WTC11 (cell line): ENCODE results near the gene GREM1. TPM values are rescaled to one million over a fixed set of nuclear protein-coding genes. Genes with fewer than 3 reads are reported as not detected.

Experiments used
- ATAC-seq: fragments of 200-7000 bp; cut with Tn5 transposase; 2 replicates; pipeline ENCODE4 v1.10.0; 2021; ENCODE audit warnings: mild to moderate bottlenecking, moderate library complexity
- CTCF ChIA-PET: fragments of 300-600 bp; sonication (Branson Sonifier 250); formaldehyde crosslinking; loops from one replicate; lab custom pipeline; 2021; ENCODE audit warnings: antibody characterized with exemption; lab: Charles Lee
- POLR2A ChIA-PET: fragments of 350-600 bp; sonication (Branson Sonifier 250); formaldehyde crosslinking; loops from one replicate; lab custom pipeline; 2021; ENCODE audit warnings: antibody characterized with exemption; lab: Charles Lee
- DNase-seq: peaks from one replicate; pipeline ENCODE4 v3.0.0; 2021; ENCODE audit warnings: low spot score
- H3K27ac Mint-ChIP-seq: 2 replicates; pipeline ENCODE4 v1.8.0; 2021; ENCODE audit warnings: mixed read lengths
- H3K27me3 Mint-ChIP-seq: 2 replicates; pipeline ENCODE4 v1.8.0; 2021; ENCODE audit warnings: low read depth, mild to moderate bottlenecking, moderate library complexity, mixed read lengths
- H3K36me3 Mint-ChIP-seq: 2 replicates; pipeline ENCODE4 v1.8.0; 2021; ENCODE audit warnings: mixed read lengths
- H3K4me1 Mint-ChIP-seq: 2 replicates; pipeline ENCODE4 v1.8.0; 2022; ENCODE audit warnings: mixed read lengths
- H3K4me3 Mint-ChIP-seq: 2 replicates; pipeline ENCODE4 v1.8.0; 2021; ENCODE audit warnings: mild to moderate bottlenecking, moderate library complexity, mixed read lengths
- H3K9me3 Mint-ChIP-seq: 2 replicates; pipeline ENCODE4 v1.8.0; 2021; ENCODE audit warnings: mixed read lengths
- CBFB ChIP-seq: sonication (generic); formaldehyde crosslinking; IDR thresholded peaks from 2 replicates; pipeline ENCODE4 v1.8.1; 2022; ENCODE audit warnings: mild to moderate bottlenecking, low read depth, missing genetic modification reagents
- ETV6 ChIP-seq: sonication (generic); formaldehyde crosslinking; IDR thresholded peaks from 2 replicates; pipeline ENCODE4 v1.8.1; 2022; ENCODE audit warnings: mild to moderate bottlenecking, missing genetic modification reagents
- IRF2 ChIP-seq: sonication (generic); formaldehyde crosslinking; IDR thresholded peaks from 2 replicates; pipeline ENCODE4 v1.8.0; 2022; ENCODE audit warnings: low read depth, missing genetic modification reagents, borderline replicate concordance
- JUN ChIP-seq: sonication (generic); formaldehyde crosslinking; IDR thresholded peaks from 2 replicates; pipeline ENCODE4 v1.8.0; 2023; ENCODE audit warnings: mild to moderate bottlenecking, missing genetic modification reagents
- PRRX2 ChIP-seq: fragments of 250-450 bp; sonication (Bioruptor Pico); IDR thresholded peaks from 2 replicates; pipeline ENCODE4 v1.8.0; 2021; ENCODE audit warnings: mild to moderate bottlenecking
- SMAD4 ChIP-seq: sonication (generic); formaldehyde crosslinking; IDR thresholded peaks from 2 replicates; pipeline ENCODE4 v1.8.0; 2022; ENCODE audit warnings: mild to moderate bottlenecking, missing genetic modification reagents
- TEAD1 ChIP-seq: sonication (generic); formaldehyde crosslinking; IDR thresholded peaks from 2 replicates; pipeline ENCODE4 v1.8.0; 2022; ENCODE audit warnings: mild to moderate bottlenecking, missing genetic modification reagents
- ZNF121 ChIP-seq: sonication (generic); formaldehyde crosslinking; IDR thresholded peaks from 2 replicates; pipeline ENCODE4 v1.8.0; 2023; ENCODE audit warnings: missing genetic modification reagents
- ZNF416 ChIP-seq: fragments of 250-450 bp; sonication (Bioruptor Pico); IDR thresholded peaks from 2 replicates; pipeline ENCODE4 v1.9.0; 2021; ENCODE audit warnings: mild to moderate bottlenecking, inconsistent platforms
- ZNF671 ChIP-seq: fragments of 250-450 bp; sonication (Bioruptor Pico); IDR thresholded peaks from 2 replicates; pipeline ENCODE4 v1.8.0; 2021; ENCODE audit warnings: mild to moderate bottlenecking
- total RNA-seq: library from RNA; stranded (reverse); gene quantifications from 3 replicates; pipeline ENCODE4 v1.2.3, GENCODE V29; 2021
- TF ChIP-seq, protein P1 (sequence below): sonication (generic); formaldehyde crosslinking; IDR thresholded peaks from 2 replicates; pipeline ENCODE4 v1.8.0; 2023; ENCODE audit warnings: mild to moderate bottlenecking, missing genetic modification reagents
- TF ChIP-seq, protein P2 (sequence below): sonication (generic); formaldehyde crosslinking; IDR thresholded peaks from 2 replicates; pipeline ENCODE4 v1.8.1; 2022; ENCODE audit warnings: low read depth, missing genetic modification reagents, borderline replicate concordance
- TF ChIP-seq, protein P3 (sequence below): sonication (generic); formaldehyde crosslinking; IDR thresholded peaks from 2 replicates; pipeline ENCODE4 v1.8.0; 2023; ENCODE audit warnings: missing genetic modification reagents
- TF ChIP-seq, protein P4 (sequence below): sonication (generic); formaldehyde crosslinking; IDR thresholded peaks from 2 replicates; pipeline ENCODE4 v1.8.0; 2022; ENCODE audit warnings: mild to moderate bottlenecking, missing genetic modification reagents
- TF ChIP-seq, protein P5 (sequence below): sonication (generic); formaldehyde crosslinking; IDR thresholded peaks from 2 replicates; pipeline ENCODE4 v1.8.1; 2023; ENCODE audit warnings: mild to moderate bottlenecking, missing genetic modification reagents, moderate library complexity
- TF ChIP-seq, protein P6 (sequence below): sonication (generic); formaldehyde crosslinking; IDR thresholded peaks from 2 replicates; pipeline ENCODE4 v1.8.1; 2023; ENCODE audit warnings: mild to moderate bottlenecking, moderate library complexity, missing genetic modification reagents

Gene GREM1
- total RNA-seq, 1 experiment from 2014 or later = 0.59 TPM

DNA sequence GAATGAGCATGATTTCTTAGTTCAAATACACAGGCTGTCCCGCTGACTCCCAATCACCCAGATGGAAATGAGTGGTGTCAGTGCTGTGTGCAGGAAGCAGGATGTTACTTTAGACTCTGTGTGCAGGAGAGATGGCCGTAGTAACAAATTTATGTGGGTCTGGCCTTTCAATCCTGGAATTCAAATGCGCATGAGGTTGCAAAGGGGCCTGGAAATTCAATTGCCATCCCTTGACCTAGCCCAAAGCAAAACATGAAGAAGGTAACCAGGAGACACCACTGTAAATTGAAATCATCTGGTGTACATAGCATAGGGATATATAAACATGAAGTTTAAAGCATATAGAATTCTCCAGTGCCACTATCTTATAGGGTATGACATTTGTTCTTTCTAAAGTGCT lies 33.2 kb downstream of the GREM1 start (continued):
- TF ChIP-seq, protein P1, sequence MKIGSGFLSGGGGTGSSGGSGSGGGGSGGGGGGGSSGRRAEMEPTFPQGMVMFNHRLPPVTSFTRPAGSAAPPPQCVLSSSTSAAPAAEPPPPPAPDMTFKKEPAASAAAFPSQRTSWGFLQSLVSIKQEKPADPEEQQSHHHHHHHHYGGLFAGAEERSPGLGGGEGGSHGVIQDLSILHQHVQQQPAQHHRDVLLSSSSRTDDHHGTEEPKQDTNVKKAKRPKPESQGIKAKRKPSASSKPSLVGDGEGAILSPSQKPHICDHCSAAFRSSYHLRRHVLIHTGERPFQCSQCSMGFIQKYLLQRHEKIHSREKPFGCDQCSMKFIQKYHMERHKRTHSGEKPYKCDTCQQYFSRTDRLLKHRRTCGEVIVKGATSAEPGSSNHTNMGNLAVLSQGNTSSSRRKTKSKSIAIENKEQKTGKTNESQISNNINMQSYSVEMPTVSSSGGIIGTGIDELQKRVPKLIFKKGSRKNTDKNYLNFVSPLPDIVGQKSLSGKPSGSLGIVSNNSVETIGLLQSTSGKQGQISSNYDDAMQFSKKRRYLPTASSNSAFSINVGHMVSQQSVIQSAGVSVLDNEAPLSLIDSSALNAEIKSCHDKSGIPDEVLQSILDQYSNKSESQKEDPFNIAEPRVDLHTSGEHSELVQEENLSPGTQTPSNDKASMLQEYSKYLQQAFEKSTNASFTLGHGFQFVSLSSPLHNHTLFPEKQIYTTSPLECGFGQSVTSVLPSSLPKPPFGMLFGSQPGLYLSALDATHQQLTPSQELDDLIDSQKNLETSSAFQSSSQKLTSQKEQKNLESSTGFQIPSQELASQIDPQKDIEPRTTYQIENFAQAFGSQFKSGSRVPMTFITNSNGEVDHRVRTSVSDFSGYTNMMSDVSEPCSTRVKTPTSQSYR (CRISPR knock-in tag) = no peak
- TF ChIP-seq SMAD4 = no peak
- TF ChIP-seq, protein P2, sequence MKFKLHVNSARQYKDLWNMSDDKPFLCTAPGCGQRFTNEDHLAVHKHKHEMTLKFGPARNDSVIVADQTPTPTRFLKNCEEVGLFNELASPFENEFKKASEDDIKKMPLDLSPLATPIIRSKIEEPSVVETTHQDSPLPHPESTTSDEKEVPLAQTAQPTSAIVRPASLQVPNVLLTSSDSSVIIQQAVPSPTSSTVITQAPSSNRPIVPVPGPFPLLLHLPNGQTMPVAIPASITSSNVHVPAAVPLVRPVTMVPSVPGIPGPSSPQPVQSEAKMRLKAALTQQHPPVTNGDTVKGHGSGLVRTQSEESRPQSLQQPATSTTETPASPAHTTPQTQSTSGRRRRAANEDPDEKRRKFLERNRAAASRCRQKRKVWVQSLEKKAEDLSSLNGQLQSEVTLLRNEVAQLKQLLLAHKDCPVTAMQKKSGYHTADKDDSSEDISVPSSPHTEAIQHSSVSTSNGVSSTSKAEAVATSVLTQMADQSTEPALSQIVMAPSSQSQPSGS = no peak
- no peak for TF ChIP-seq ZNF121
- TF ChIP-seq ETV6 (CRISPR knock-in tag) = no peak

DNA sequence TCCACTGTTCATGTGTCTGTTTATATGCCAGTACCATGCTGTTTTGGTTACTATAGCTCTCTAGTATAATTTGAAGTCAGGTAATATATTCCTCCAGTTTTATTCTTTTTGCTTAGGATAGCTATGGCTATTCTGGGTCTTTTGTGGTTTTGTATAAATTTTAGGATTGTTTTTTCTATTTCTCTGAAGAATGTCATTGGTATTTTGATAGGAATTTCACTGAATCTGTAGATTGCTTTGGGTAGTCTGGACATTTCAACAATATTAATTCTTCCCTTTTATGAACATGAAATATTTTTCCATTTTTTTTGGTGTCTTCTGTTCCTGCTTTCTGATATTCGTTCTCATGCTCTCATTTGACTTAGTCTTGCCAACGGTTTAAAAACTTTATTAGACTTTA lies 39.6 kb downstream of the GREM1 start:
- Mint-ChIP-seq H3K27ac (no peak overlapping the region), H3K27me3 (no peaks in the 10 kb centered on the region), H3K36me3 (no peaks in the 10 kb centered on the region), H3K9me3 (no peaks in the 10 kb centered on the region), H3K4me1 (no peaks in the 10 kb centered on the region), H3K4me3 (no peak overlapping the region)
- CTCF ChIA-PET = interaction anchor here (1.3 kb wide), 1 partner anchor 12 kb away, joined by 3 read pairs; no protein-coding TSS in a partner anchor
- DNase-seq (no peak), ATAC-seq (no peak)
- TF ChIP-seq TEAD1 (CRISPR knock-in tag) (no peak), CBFB (CRISPR knock-in tag) (no peak), ZNF416 (CRISPR knock-in tag) (no peak), IRF2 (no peak), ZNF671 (CRISPR knock-in tag) (no peak), PRRX2 (CRISPR knock-in tag) (no peak), JUN (CRISPR knock-in tag) (no peak)
- TF ChIP-seq, protein P3, sequence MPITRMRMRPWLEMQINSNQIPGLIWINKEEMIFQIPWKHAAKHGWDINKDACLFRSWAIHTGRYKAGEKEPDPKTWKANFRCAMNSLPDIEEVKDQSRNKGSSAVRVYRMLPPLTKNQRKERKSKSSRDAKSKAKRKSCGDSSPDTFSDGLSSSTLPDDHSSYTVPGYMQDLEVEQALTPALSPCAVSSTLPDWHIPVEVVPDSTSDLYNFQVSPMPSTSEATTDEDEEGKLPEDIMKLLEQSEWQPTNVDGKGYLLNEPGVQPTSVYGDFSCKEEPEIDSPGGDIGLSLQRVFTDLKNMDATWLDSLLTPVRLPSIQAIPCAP (CRISPR knock-in tag) = no peak
- TF ChIP-seq, protein P4, sequence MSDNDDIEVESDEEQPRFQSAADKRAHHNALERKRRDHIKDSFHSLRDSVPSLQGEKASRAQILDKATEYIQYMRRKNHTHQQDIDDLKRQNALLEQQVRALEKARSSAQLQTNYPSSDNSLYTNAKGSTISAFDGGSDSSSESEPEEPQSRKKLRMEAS (CRISPR knock-in tag) = no peak
- TF ChIP-seq, protein P5, sequence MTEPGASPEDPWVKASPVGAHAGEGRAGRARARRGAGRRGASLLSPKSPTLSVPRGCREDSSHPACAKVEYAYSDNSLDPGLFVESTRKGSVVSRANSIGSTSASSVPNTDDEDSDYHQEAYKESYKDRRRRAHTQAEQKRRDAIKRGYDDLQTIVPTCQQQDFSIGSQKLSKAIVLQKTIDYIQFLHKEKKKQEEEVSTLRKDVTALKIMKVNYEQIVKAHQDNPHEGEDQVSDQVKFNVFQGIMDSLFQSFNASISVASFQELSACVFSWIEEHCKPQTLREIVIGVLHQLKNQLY (CRISPR knock-in tag) = no peak
- POLR2A ChIA-PET = no interaction called here

DNA sequence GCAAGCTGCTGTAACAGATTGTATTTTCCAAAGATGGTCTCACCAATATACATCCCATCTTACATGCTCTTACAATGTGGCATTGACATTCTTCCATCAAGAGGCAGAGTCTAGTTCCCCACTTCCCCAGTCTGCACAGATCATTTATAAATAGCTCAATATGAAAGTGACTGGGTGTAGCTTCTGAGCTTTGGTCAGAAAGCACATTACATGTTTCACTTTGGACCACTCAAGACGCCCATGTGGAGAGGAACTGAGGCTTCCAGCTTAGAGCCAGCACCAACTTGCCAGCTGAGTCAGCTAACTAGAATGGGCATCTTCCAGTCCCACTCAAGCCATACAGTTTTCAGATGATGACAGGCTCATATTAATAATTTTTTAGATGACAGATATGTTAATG lies 45.5 kb downstream of the GREM1 start:
- Mint-ChIP-seq H3K4me1 (no peaks in the 10 kb centered on the region), H3K27ac (no peak overlapping the region), H3K36me3 (no peaks in the 10 kb centered on the region), H3K4me3 (no peak overlapping the region), H3K27me3 (no peaks in the 10 kb centered on the region), H3K9me3 (no peaks in the 10 kb centered on the region)
- CTCF ChIA-PET = no interaction called here
- ATAC-seq (no peak), DNase-seq (no peak)
- POLR2A ChIA-PET = no interaction called here
- TF ChIP-seq, protein P6, sequence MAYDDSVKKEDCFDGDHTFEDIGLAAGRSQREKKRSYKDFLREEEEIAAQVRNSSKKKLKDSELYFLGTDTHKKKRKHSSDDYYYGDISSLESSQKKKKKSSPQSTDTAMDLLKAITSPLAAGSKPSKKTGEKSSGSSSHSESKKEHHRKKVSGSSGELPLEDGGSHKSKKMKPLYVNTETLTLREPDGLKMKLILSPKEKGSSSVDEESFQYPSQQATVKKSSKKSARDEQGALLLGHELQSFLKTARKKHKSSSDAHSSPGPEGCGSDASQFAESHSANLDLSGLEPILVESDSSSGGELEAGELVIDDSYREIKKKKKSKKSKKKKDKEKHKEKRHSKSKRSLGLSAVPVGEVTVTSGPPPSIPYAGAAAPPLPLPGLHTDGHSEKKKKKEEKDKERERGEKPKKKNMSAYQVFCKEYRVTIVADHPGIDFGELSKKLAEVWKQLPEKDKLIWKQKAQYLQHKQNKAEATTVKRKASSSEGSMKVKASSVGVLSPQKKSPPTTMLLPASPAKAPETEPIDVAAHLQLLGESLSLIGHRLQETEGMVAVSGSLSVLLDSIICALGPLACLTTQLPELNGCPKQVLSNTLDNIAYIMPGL (CRISPR knock-in tag) = no peak
- no peak for TF ChIP-seq ETV6 (CRISPR knock-in tag)
